Adipocyte (in vitro differentiated cells): ENCODE measurements around the gene CTXND1.

Experiments
- DNase-seq: peaks from one replicate; pipeline ENCODE4 v3.0.0-alpha.2; 2015; ENCODE audit warnings: low read depth
- H3K27me3 ChIP-seq: replicated peaks from 2 replicates; pipeline ENCODE4 v1.7.0; 2013; ENCODE audit warnings: mild to moderate bottlenecking, low read length, moderate library complexity; ENCODE audit not compliant: control insufficient read depth, insufficient read depth
- H3K36me3 ChIP-seq: 2 replicates; pipeline ENCODE4 v1.7.0; 2013; ENCODE audit warnings: low read length, mild to moderate bottlenecking, moderate library complexity; ENCODE audit not compliant: control insufficient read depth, insufficient read depth, severe bottlenecking
- H3K4me1 ChIP-seq: 2 replicates; pipeline ENCODE4 v1.7.0; 2013; ENCODE audit warnings: mild to moderate bottlenecking, low read length, moderate library complexity; ENCODE audit not compliant: control insufficient read depth, insufficient read depth
- H3K4me3 ChIP-seq: 2 replicates; pipeline ENCODE4 v1.7.0; 2013; ENCODE audit warnings: mild to moderate bottlenecking, low read length, moderate library complexity
- H3K9ac ChIP-seq: 2 replicates; pipeline ENCODE4 v1.7.0; 2013; ENCODE audit warnings: mild to moderate bottlenecking, low read length, moderate library complexity
- H3K9me3 ChIP-seq: 2 replicates; pipeline ENCODE4 v1.7.0; 2013; ENCODE audit warnings: mild to moderate bottlenecking, low read length, moderate library complexity; ENCODE audit not compliant: control insufficient read depth

CTXND1 gene

GRCh38 chr15:80259942-80260510 is 8.0 kb upstream of the CTXND1 start:
- DNase-seq: no peak
- H3K4me1 ChIP-seq: no peaks in the 10 kb centered on the region
- H3K27me3 ChIP-seq: peaks cover 64% of the 10 kb centered on the region
- H3K36me3 ChIP-seq: no peaks in the 10 kb centered on the region
- no peak overlapping the region for H3K9ac ChIP-seq
- H3K9me3 ChIP-seq: peaks cover 5% of the 10 kb centered on the region
- no peak overlapping the region for H3K4me3 ChIP-seq

GRCh38 chr15:80251428-80252120 is 439 bp downstream of the CTXND1 start:
- Histone ChIP-seq H3K9ac (no peak overlapping the region), H3K9me3 (no peaks in the 10 kb centered on the region), H3K27me3 (peaks cover 81% of the 10 kb centered on the region), H3K4me1 (peaks cover 3% of the 10 kb centered on the region), H3K4me3 (peak overlapping the region; percentile 62), H3K36me3 (no peaks in the 10 kb centered on the region)
- peak; percentile 34 for DNase-seq

- Histone ChIP-seq H3K36me3 (no peaks in the 10 kb centered on the region), H3K4me1 (peaks cover 3% of the 10 kb centered on the region), H3K4me3 (peak overlapping the region; percentile 62), H3K9me3 (no peaks in the 10 kb centered on the region), H3K27me3 (peaks cover 83% of the 10 kb centered on the region), H3K9ac (no peak overlapping the region)
- no peak for DNase-seq
These were observed 1.2 kb downstream of the CTXND1 start for GRCh38 chr15:80250614-80251427.

- Histone ChIP-seq H3K27me3 (peaks cover 87% of the 10 kb centered on the region), H3K9me3 (no peaks in the 10 kb centered on the region), H3K36me3 (no peaks in the 10 kb centered on the region), H3K9ac (no peak overlapping the region), H3K4me1 (peaks cover 3% of the 10 kb centered on the region), H3K4me3 (no peak overlapping the region)
- DNase-seq: no peak
These were observed 2.0 kb downstream of the CTXND1 start for GRCh38 chr15:80249973-80250372.

GRCh38 chr15:80247320-80247719 is 4.7 kb downstream of the CTXND1 start:
- no peak overlapping the region for H3K4me3 ChIP-seq
- no peak overlapping the region for H3K9ac ChIP-seq
- peaks cover 86% of the 10 kb centered on the region for H3K27me3 ChIP-seq
- no peak for DNase-seq
- H3K4me1 ChIP-seq: peaks cover 6% of the 10 kb centered on the region
- H3K36me3 ChIP-seq: no peaks in the 10 kb centered on the region
- H3K9me3 ChIP-seq: no peaks in the 10 kb centered on the region

- H3K9ac ChIP-seq: no peak overlapping the region
- no peak overlapping the region for H3K4me3 ChIP-seq
- peaks cover 9% of the 10 kb centered on the region for H3K4me1 ChIP-seq
- no peak for DNase-seq
- H3K9me3 ChIP-seq: no peaks in the 10 kb centered on the region
- no peaks in the 10 kb centered on the region for H3K36me3 ChIP-seq
- peaks cover 87% of the 10 kb centered on the region for H3K27me3 ChIP-seq
These were observed 5.6 kb downstream of the CTXND1 start for GRCh38 chr15:80246425-80246894.

GRCh38 chr15:80242802-80243201 is 9.2 kb downstream of the CTXND1 start:
- Histone ChIP-seq H3K36me3 (no peaks in the 10 kb centered on the region), H3K9me3 (no peaks in the 10 kb centered on the region), H3K27me3 (peaks cover 68% of the 10 kb centered on the region), H3K9ac (no peak overlapping the region), H3K4me1 (peaks cover 9% of the 10 kb centered on the region), H3K4me3 (no peak overlapping the region)
- DNase-seq: no peak

GRCh38 chr15:80242132-80242769 is 9.8 kb downstream of the CTXND1 start:
- no peak overlapping the region for H3K9ac ChIP-seq
- H3K4me1 ChIP-seq: peaks cover 9% of the 10 kb centered on the region
- H3K36me3 ChIP-seq: no peaks in the 10 kb centered on the region
- H3K9me3 ChIP-seq: no peaks in the 10 kb centered on the region
- peak; percentile 24 for DNase-seq
- no peak overlapping the region for H3K4me3 ChIP-seq
- H3K27me3 ChIP-seq: peaks cover 63% of the 10 kb centered on the region

- Histone ChIP-seq H3K4me1 (peaks cover 9% of the 10 kb centered on the region), H3K9me3 (no peaks in the 10 kb centered on the region), H3K27me3 (peaks cover 59% of the 10 kb centered on the region), H3K36me3 (no peaks in the 10 kb centered on the region), H3K4me3 (no peak overlapping the region), H3K9ac (no peak overlapping the region)
- no peak for DNase-seq
These were observed 10.5 kb downstream of the CTXND1 start for GRCh38 chr15:80241508-80241907.

GRCh38 chr15:80240276-80240675 is 11.7 kb downstream of the CTXND1 start:
- H3K4me3 ChIP-seq: no peak overlapping the region
- no peaks in the 10 kb centered on the region for H3K9me3 ChIP-seq
- H3K36me3 ChIP-seq: no peaks in the 10 kb centered on the region
- DNase-seq: no peak
- no peak overlapping the region for H3K9ac ChIP-seq
- H3K27me3 ChIP-seq: peaks cover 56% of the 10 kb centered on the region
- peaks cover 9% of the 10 kb centered on the region for H3K4me1 ChIP-seq

- no peaks in the 10 kb centered on the region for H3K4me1 ChIP-seq
- H3K9ac ChIP-seq: no peak overlapping the region
- no peaks in the 10 kb centered on the region for H3K9me3 ChIP-seq
- no peaks in the 10 kb centered on the region for H3K36me3 ChIP-seq
- peak; percentile 34 for DNase-seq
- H3K4me3 ChIP-seq: no peak overlapping the region
- peaks cover 48% of the 10 kb centered on the region for H3K27me3 ChIP-seq
These were observed 17.1 kb downstream of the CTXND1 start for GRCh38 chr15:80234883-80235282.
